HS-5 (cell line): ENCODE data around the gene KRT72.

Source experiments
- DNase-seq: peaks from one replicate; pipeline ENCODE4 v3.0.0-alpha.2; 2012; ENCODE audit warnings: low read depth

The KRT72 gene

GRCh38 chr12:52541709-52542108 is 59.6 kb downstream of the KRT72 start:
- no peak for DNase-seq

- no peak for DNase-seq
Measured at GRCh38 chr12:52540531-52540930, 60.7 kb downstream of the KRT72 start.

GRCh38 chr12:52539821-52540173 is 61.5 kb downstream of the KRT72 start:
- no peak for DNase-seq

- DNase-seq, result peak; percentile 23
Measured at GRCh38 chr12:52539083-52539820, 62.0 kb downstream of the KRT72 start.

- DNase-seq, result no peak
Measured at GRCh38 chr12:52537101-52537500, 64.2 kb downstream of the KRT72 start.
